Caco-2 (cell line): Measurements from ENCODE around the gene C4orf50. TPM values are rescaled to one million over a fixed set of nuclear protein-coding genes. Genes with fewer than 3 reads are reported as not detected.

ENCODE experiments used
- BruUV-seq: library from RNA; stranded (reverse); fragments of 400-500 nt; replicated peaks from 2 replicates; lab custom pipeline; 2021; lab: Mats Ljungman, UMichigan
- CTCF ChIA-PET: fragments of 300-600 bp; sonication (Branson Sonifier 250); formaldehyde crosslinking; loops from one replicate; lab custom pipeline; 2022; ENCODE audit warnings: antibody characterized with exemption; lab: Charles Lee
- POLR2A ChIA-PET: fragments of 300-600 bp; sonication (Branson Sonifier 250); formaldehyde crosslinking; loops from one replicate; lab custom pipeline; 2022; ENCODE audit warnings: antibody characterized with exemption; lab: Charles Lee
- DNase-seq, 2 experiments: peaks; one replicate each; pipeline versions ENCODE4 v3.0.0 to v3.0.0-alpha.2; 2020 to 2022
- H3K27me3 ChIP-seq: replicated peaks from 2 replicates; pipeline ENCODE4 v1.6.0; 2011; ENCODE audit warnings: low read length; ENCODE audit not compliant: control insufficient read depth, insufficient read depth
- H3K36me3 ChIP-seq: 2 replicates; pipeline ENCODE4 v1.5.1; 2011; ENCODE audit warnings: low read length; ENCODE audit not compliant: control insufficient read depth, insufficient read depth
- H3K4me1 ChIP-seq: fragments of 250-450 bp; sonication (Bioruptor Pico); 2 replicates; pipeline ENCODE4 v1.5.1; 2020; ENCODE audit warnings: mild to moderate bottlenecking
- H3K4me3 ChIP-seq: 2 replicates; pipeline ENCODE4 v1.5.1; 2011; ENCODE audit warnings: low read depth, mild to moderate bottlenecking, control low read depth, low read length
- H3K9me3 ChIP-seq: fragments of 250-450 bp; sonication (Bioruptor Pico); 2 replicates; pipeline ENCODE4 v1.5.1; 2020; ENCODE audit warnings: mild to moderate bottlenecking, moderate library complexity
- H3K27ac Mint-ChIP-seq: one replicate; pipeline ENCODE4 v1.8.0; 2022; ENCODE audit warnings: mixed read lengths; ENCODE audit not compliant: unreplicated experiment
- H3K27me3 Mint-ChIP-seq: one replicate; pipeline ENCODE4 v1.8.0; 2022; ENCODE audit warnings: mixed read lengths; ENCODE audit not compliant: insufficient read depth, unreplicated experiment
- H3K36me3 Mint-ChIP-seq: one replicate; pipeline ENCODE4 v1.8.0; 2022; ENCODE audit warnings: mild to moderate bottlenecking, mixed read lengths; ENCODE audit not compliant: insufficient read depth, unreplicated experiment
- H3K4me1 Mint-ChIP-seq: one replicate; pipeline ENCODE4 v1.8.0; 2022; ENCODE audit warnings: low read depth, mixed read lengths; ENCODE audit not compliant: unreplicated experiment
- H3K4me3 Mint-ChIP-seq: one replicate; pipeline ENCODE4 v1.8.0; 2022; ENCODE audit warnings: mild to moderate bottlenecking, moderate library complexity, mixed read lengths; ENCODE audit not compliant: unreplicated experiment
- H3K9me3 Mint-ChIP-seq: one replicate; pipeline ENCODE4 v1.8.0; 2022; ENCODE audit warnings: mixed read lengths; ENCODE audit not compliant: unreplicated experiment
- intact Hi-C: fragments of 100-400 bp; cut with micrococcal nuclease; formaldehyde crosslinking; loops from one replicate; pipeline ENCODE4 v1.10.0; 2022; ENCODE audit not compliant: unreplicated experiment
- total RNA-seq: library from RNA; stranded (reverse); gene quantifications from 2 replicates; pipeline ENCODE4 v1.2.3, GENCODE V29; 2022
- TF ChIP-seq, protein P1 (sequence below), 2 experiments: fragments of 200-600 bp in 1 of 2; IDR thresholded peaks; 1 replicate in 1 of 2; 2 replicates in 1 of 2; pipeline versions ENCODE4 v1.5.1 to v1.8.0; 2011 to 2022; ENCODE audit warnings: antibody characterized with exemption in 1 of 2, control low read depth in 1 of 2, inconsistent platforms in 1 of 2, low read depth in 1 of 2, low read length in 1 of 2, mild to moderate bottlenecking in 1 of 2, moderate library complexity in 1 of 2; ENCODE audit not compliant: insufficient read depth in 1 of 2, severe bottlenecking in 1 of 2, unreplicated experiment in 1 of 2

The C4orf50 gene
- total RNA-seq, 1 experiment from 2014 or later = not detected

DNA sequence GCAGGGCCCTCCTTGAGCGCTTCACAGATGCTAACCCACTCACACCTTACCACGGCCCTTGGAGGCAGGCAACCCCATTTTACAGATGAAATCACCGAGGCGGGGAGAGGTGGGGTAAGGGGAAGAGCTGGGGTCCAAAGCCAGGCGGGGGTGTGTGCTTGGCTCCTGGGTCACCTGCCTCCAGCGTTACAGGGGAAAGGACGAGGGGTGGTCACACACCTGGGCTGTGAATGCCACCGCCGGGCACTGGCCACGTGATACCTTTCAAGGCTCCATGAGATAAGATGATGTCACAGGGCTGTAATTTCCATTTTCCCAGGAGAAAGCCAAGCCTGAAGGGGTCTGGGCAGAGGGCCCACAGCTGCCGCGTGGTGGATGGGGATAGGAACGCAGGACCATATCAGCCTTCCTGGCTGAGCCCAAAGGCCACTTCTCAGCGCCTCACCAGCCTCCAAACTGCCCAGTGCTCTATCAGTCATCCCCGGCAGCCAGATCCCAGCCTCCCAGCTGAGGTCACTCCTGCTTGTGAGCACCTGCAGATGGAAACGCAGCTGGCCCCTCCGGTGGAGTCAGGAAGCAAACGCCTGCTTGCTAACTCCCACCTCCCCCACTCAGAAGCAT is 62.9 kb downstream of the C4orf50 start:
- intact Hi-C loops = no loop called here
- Mint-ChIP-seq H3K9me3 (peaks cover 10% of the 10 kb centered on the region), H3K27me3 (peaks cover 15% of the 10 kb centered on the region), H3K36me3 (no peaks in the 10 kb centered on the region), H3K4me1 (no peaks in the 10 kb centered on the region), H3K27ac (no peak overlapping the region), H3K4me3 (no peak overlapping the region)
- Histone ChIP-seq H3K27me3 (no peaks in the 10 kb centered on the region), H3K9me3 (no peaks in the 10 kb centered on the region), H3K4me1 (no peaks in the 10 kb centered on the region), H3K4me3 (no peak overlapping the region), H3K36me3 (no peaks in the 10 kb centered on the region)
- ChIA-PET CTCF (no interaction called here), POLR2A (no interaction called here)
- no peak for DNase-seq
- no TSS peak for BruUV-seq
- TF ChIP-seq, protein P1, sequence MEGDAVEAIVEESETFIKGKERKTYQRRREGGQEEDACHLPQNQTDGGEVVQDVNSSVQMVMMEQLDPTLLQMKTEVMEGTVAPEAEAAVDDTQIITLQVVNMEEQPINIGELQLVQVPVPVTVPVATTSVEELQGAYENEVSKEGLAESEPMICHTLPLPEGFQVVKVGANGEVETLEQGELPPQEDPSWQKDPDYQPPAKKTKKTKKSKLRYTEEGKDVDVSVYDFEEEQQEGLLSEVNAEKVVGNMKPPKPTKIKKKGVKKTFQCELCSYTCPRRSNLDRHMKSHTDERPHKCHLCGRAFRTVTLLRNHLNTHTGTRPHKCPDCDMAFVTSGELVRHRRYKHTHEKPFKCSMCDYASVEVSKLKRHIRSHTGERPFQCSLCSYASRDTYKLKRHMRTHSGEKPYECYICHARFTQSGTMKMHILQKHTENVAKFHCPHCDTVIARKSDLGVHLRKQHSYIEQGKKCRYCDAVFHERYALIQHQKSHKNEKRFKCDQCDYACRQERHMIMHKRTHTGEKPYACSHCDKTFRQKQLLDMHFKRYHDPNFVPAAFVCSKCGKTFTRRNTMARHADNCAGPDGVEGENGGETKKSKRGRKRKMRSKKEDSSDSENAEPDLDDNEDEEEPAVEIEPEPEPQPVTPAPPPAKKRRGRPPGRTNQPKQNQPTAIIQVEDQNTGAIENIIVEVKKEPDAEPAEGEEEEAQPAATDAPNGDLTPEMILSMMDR (IDR thresholded peaks at IDR 0.05; ENCODE audit: insufficient read depth in 1 of 2, low read depth in 1 of 2, low read length in 1 of 2, severe bottlenecking in 1 of 2, unreplicated experiment in 1 of 2) = no peak

DNA sequence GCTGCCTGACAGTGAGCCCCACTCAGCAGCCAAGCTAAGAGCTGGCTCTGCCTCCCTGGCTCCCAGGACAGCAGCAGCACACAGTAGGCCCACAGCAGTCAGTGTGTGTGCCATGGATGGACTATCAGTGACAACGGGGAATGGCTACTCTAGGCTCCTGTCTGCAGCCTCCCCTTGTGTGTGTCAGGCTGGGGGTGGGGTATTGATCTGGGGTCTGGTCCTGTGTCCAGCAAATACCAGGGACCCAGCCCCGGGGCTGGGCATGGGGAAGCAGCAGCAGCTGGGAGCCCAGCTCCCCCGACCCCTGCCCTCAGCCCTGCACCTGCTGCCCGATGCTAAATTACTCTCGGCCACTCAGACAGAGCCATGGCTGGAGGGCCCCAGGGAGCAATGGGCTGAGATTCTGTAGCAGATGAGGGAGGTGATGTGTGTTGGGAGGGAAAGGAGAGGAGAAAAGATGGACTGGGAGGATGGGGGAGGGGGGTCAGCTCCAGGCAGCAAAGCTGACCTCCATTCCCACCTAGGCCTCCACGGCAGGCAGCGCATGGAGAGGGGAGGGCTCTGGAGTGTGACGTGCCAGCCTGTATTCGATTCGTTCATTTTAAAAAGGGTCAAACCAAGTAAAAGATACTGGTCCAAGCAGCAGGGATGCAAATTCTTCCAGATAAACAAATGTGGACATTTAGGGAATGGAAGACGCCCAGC is 64.0 kb downstream of the C4orf50 start:
- no peak overlapping the region for H3K4me3 Mint-ChIP-seq
- CTCF ChIA-PET = no interaction called here
- peaks cover 12% of the 10 kb centered on the region for H3K27me3 Mint-ChIP-seq
- POLR2A ChIA-PET = no interaction called here
- Histone ChIP-seq H3K9me3 (no peaks in the 10 kb centered on the region), H3K27me3 (no peaks in the 10 kb centered on the region), H3K4me3 (no peak overlapping the region), H3K4me1 (no peaks in the 10 kb centered on the region), H3K36me3 (no peaks in the 10 kb centered on the region)
- no peak for DNase-seq
- peaks cover 10% of the 10 kb centered on the region for H3K9me3 Mint-ChIP-seq
- no TSS peak for BruUV-seq
- TF ChIP-seq, protein P1 (IDR thresholded peaks at IDR 0.05; ENCODE audit: insufficient read depth in 1 of 2, low read depth in 1 of 2, low read length in 1 of 2, severe bottlenecking in 1 of 2, unreplicated experiment in 1 of 2) = no peak
- intact Hi-C loops = no loop called here
- no peaks in the 10 kb centered on the region for H3K4me1 Mint-ChIP-seq
- H3K36me3 Mint-ChIP-seq = no peaks in the 10 kb centered on the region
- no peak overlapping the region for H3K27ac Mint-ChIP-seq

DNA sequence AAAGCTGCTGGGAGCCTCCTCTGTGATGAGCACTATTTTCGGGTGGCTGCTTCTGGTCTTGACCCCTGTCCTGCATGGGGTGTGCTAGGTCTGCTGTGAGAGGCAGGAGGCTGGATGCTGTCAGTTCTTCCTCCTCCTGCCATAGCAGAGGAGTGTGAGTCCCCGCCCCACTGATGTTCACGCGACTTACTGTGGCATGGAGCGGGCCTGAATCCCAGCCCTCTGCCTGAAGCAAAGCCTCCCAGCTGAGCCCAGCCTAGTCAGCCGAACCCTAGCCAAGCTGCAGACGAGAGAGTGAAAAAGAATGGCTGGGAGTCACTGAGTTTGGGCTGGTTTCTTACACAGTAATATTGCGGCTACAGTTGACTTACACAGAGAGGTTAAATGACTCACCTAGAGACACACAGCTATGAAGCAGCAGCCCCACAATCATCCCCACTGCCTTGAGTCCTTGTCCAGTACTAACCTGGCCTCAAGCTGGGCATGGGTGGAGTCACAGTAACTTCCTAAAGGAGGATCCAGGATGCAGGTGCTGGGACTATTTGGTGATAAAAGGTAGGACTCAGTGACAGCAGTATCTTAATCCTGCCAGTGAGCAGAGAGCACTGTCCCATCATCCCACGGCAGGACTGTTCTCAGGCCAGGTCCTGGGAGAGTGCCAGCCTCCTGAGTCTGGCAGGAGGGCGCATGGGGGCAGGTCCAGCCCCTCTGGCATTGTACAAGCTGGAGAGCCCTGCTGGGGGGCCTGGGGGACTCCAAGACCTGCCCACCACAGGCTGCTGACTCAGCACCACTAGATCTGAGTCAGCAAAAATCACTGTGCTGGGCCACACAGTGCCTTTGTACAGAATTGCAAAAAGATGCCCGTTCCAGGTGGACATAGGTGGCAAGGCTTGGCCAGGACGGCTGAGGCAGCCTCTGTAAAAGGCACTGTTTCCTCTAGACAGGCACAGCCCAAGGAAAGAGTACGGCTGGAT is 65.0 kb downstream of the C4orf50 start:
- Histone ChIP-seq H3K4me3 (no peak overlapping the region), H3K27me3 (no peaks in the 10 kb centered on the region), H3K36me3 (no peaks in the 10 kb centered on the region), H3K4me1 (no peaks in the 10 kb centered on the region), H3K9me3 (no peaks in the 10 kb centered on the region)
- BruUV-seq = no TSS peak
- Mint-ChIP-seq H3K36me3 (no peaks in the 10 kb centered on the region), H3K4me3 (no peak overlapping the region), H3K27me3 (peaks cover 12% of the 10 kb centered on the region), H3K27ac (no peak overlapping the region), H3K9me3 (peaks cover 10% of the 10 kb centered on the region), H3K4me1 (no peaks in the 10 kb centered on the region)
- POLR2A ChIA-PET = no interaction called here
- DNase-seq = no peak
- CTCF ChIA-PET = no interaction called here
- TF ChIP-seq, protein P1 (IDR thresholded peaks at IDR 0.05; ENCODE audit: insufficient read depth in 1 of 2, low read depth in 1 of 2, low read length in 1 of 2, severe bottlenecking in 1 of 2, unreplicated experiment in 1 of 2) = no peak
- intact Hi-C loops = no loop called here
